GM19193 (cell line): ENCODE data around the gene C2CD3.

Experiments
- POLR2A ChIP-seq: IDR thresholded peaks from 4 replicates; pipeline ENCODE4 v1.6.1; 2011; ENCODE audit not compliant: insufficient read depth, insufficient read length; ENCODE audit errors: extremely low read depth

Gene C2CD3

GRCh38 chr11:74139151-74139918 lies 31.5 kb downstream of the C2CD3 start:
- TF ChIP-seq POLR2A: no peak

GRCh38 chr11:74138572-74138971 lies 32.2 kb downstream of the C2CD3 start:
- TF ChIP-seq POLR2A: no peak

- TF ChIP-seq POLR2A: no peak
Observed at GRCh38 chr11:74138021-74138420, 32.8 kb downstream of the C2CD3 start.

- TF ChIP-seq POLR2A: no peak
Observed at GRCh38 chr11:74135127-74135840, 35.5 kb downstream of the C2CD3 start.

- TF ChIP-seq POLR2A: no peak
Observed at GRCh38 chr11:74134661-74135060, 36.1 kb downstream of the C2CD3 start.

GRCh38 chr11:74133436-74133835 lies 37.4 kb downstream of the C2CD3 start:
- TF ChIP-seq POLR2A: no peak

- TF ChIP-seq POLR2A: no peak
Observed at GRCh38 chr11:74132833-74133232, 38.0 kb downstream of the C2CD3 start.

- TF ChIP-seq POLR2A: no peak
Observed at GRCh38 chr11:74123008-74123448, 47.8 kb downstream of the C2CD3 start.

- no peak for TF ChIP-seq POLR2A
Observed at GRCh38 chr11:74121804-74122203, 49.0 kb downstream of the C2CD3 start.

GRCh38 chr11:74116719-74117118 lies 54.1 kb downstream of the C2CD3 start:
- TF ChIP-seq POLR2A: no peak

- TF ChIP-seq POLR2A: no peak
Observed at GRCh38 chr11:74112877-74113276, 57.9 kb downstream of the C2CD3 start.

- no peak for TF ChIP-seq POLR2A
Observed at GRCh38 chr11:74106124-74106523, 64.7 kb downstream of the C2CD3 start.

GRCh38 chr11:74102321-74102720 lies 68.5 kb downstream of the C2CD3 start:
- no peak for TF ChIP-seq POLR2A

- no peak for TF ChIP-seq POLR2A
Observed at GRCh38 chr11:74100735-74101134, 70.1 kb downstream of the C2CD3 start.

- no peak for TF ChIP-seq POLR2A
Observed at GRCh38 chr11:74100231-74100630, 70.6 kb downstream of the C2CD3 start.

GRCh38 chr11:74097686-74098237 lies 73.0 kb downstream of the C2CD3 start:
- TF ChIP-seq POLR2A: no peak
